GM12874 (cell line): ENCODE data around the gene AP1M2.

Experiments
- CTCF ChIP-seq: IDR thresholded peaks from 2 replicates; pipeline ENCODE4 v1.5.1; 2011; ENCODE audit warnings: low read depth, mild to moderate bottlenecking, control low read depth, low read length, moderate library complexity; ENCODE audit not compliant: insufficient read depth

AP1M2 gene

GRCh38 chr19:10538204-10538983 is 48.7 kb downstream of the AP1M2 start:
- no peak for TF ChIP-seq CTCF

GRCh38 chr19:10537668-10538067 is 49.4 kb downstream of the AP1M2 start:
- TF ChIP-seq CTCF = no peak

- no peak for TF ChIP-seq CTCF
Observed at GRCh38 chr19:10535613-10536012, 51.5 kb downstream of the AP1M2 start.

GRCh38 chr19:10533646-10534386 is 53.3 kb downstream of the AP1M2 start:
- TF ChIP-seq CTCF = no peak

GRCh38 chr19:10532457-10532856 is 54.7 kb downstream of the AP1M2 start:
- no peak for TF ChIP-seq CTCF

GRCh38 chr19:10525636-10526035 is 61.5 kb downstream of the AP1M2 start:
- no peak for TF ChIP-seq CTCF

- TF ChIP-seq CTCF = no peak
Observed at GRCh38 chr19:10523135-10523636, 63.9 kb downstream of the AP1M2 start.
